NCI-H2227 (cell line): ENCODE measurements around the gene TTI1.
A peak's percentile ranks its signal among the peaks of the same experiment; 100 is the strongest.
"Not testable (repeated sequence)": the region's sequence is repeated elsewhere in the genome, so short reads cannot be mapped to it uniquely, and the experiment has no call there.

ENCODE experiments used
- DNase-seq: peaks from one replicate; lab custom pipeline; 2025; ENCODE audit not compliant: unreplicated experiment; lab: John Stamatoyannopoulos, UW

Gene TTI1

GRCh38 chr20:38012332-38012731, 20.9 kb downstream of the TTI1 start:
- no peak for DNase-seq

- no peak for DNase-seq
Measured at GRCh38 chr20:38011696-38012095, 21.6 kb downstream of the TTI1 start.

GRCh38 chr20:38009416-38009815, 23.8 kb downstream of the TTI1 start:
- not testable (repeated sequence) for DNase-seq

- DNase-seq, result no peak
Measured at GRCh38 chr20:38008233-38008944, 24.9 kb downstream of the TTI1 start.

- DNase-seq, result no peak
Measured at GRCh38 chr20:38007526-38007925, 25.7 kb downstream of the TTI1 start.

GRCh38 chr20:38005903-38006302, 27.4 kb downstream of the TTI1 start:
- no peak for DNase-seq

- no peak for DNase-seq
Measured at GRCh38 chr20:38004416-38004815, 28.8 kb downstream of the TTI1 start.

GRCh38 chr20:38002422-38002821, 30.8 kb downstream of the TTI1 start:
- no peak for DNase-seq

GRCh38 chr20:38001981-38002380, 31.3 kb downstream of the TTI1 start:
- DNase-seq, result no peak

- no peak for DNase-seq
Measured at GRCh38 chr20:38001173-38001875, 31.9 kb downstream of the TTI1 start.

GRCh38 chr20:38000293-38000692, 33.0 kb downstream of the TTI1 start:
- DNase-seq, result no peak

GRCh38 chr20:37999526-38000263, 33.6 kb downstream of the TTI1 start:
- peak; percentile 14 for DNase-seq

- no peak for DNase-seq
Measured at GRCh38 chr20:37997516-37997915, 35.7 kb downstream of the TTI1 start.

- no peak for DNase-seq
Measured at GRCh38 chr20:37995856-37996605, 37.2 kb downstream of the TTI1 start.

- DNase-seq, result peak; percentile 64
Measured at GRCh38 chr20:37994512-37994911, 38.7 kb downstream of the TTI1 start.

- peak; percentile 49 for DNase-seq
Measured at GRCh38 chr20:37992802-37993409, 40.4 kb downstream of the TTI1 start.

GRCh38 chr20:37991908-37992307, 41.3 kb downstream of the TTI1 start:
- no peak for DNase-seq

GRCh38 chr20:37991157-37991866, 41.9 kb downstream of the TTI1 start:
- DNase-seq, result no peak

GRCh38 chr20:37990571-37991151, 42.6 kb downstream of the TTI1 start:
- DNase-seq, result no peak
